Measurements from ENCODE around the gene SLC38A8.

DNA sequence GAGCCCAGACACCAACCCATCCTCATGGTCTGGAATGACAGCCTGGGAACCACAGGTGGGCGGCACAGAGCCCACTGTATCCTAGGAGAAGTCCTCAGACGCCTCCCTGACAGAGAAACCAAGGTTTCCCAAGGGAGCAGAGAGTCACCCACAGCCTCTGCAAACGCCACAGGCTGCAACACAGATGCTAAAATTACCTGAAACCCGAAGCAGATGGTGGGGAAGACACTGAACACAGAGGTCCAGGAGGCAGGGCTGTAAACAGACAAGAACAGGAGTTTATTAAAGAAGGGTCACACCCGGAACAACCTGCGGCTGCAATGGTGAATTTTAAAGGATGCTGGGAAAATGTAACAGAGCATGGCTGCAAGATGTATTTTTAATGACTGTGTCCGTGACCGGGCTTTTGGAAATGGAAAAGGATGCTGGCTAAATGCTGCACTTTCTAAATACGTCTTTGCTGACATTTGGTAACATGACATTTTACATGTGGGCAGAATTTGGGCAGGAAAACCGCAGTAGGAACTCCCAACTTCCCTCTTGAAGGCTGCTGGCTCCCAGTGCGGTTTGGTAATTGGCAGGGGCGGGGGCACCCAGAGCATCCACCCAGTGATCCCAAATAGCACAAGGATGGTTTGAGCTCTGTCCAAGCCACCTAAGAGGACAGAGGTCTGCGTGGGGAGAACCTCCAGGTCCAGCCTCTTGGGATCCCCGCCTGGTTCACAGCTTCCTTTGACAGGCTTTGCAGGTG lies 13.1 kb downstream of the SLC38A8 start:
- TF ChIP-seq, protein P1, sequence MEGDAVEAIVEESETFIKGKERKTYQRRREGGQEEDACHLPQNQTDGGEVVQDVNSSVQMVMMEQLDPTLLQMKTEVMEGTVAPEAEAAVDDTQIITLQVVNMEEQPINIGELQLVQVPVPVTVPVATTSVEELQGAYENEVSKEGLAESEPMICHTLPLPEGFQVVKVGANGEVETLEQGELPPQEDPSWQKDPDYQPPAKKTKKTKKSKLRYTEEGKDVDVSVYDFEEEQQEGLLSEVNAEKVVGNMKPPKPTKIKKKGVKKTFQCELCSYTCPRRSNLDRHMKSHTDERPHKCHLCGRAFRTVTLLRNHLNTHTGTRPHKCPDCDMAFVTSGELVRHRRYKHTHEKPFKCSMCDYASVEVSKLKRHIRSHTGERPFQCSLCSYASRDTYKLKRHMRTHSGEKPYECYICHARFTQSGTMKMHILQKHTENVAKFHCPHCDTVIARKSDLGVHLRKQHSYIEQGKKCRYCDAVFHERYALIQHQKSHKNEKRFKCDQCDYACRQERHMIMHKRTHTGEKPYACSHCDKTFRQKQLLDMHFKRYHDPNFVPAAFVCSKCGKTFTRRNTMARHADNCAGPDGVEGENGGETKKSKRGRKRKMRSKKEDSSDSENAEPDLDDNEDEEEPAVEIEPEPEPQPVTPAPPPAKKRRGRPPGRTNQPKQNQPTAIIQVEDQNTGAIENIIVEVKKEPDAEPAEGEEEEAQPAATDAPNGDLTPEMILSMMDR (IDR thresholded peaks at IDR 0.05; ENCODE audit: low read depth, low read length, missing input control), result no peak
- TF ChIP-seq TAF1 (conservative IDR thresholded peaks at IDR 0.05) (no peak), YY1 (IDR thresholded peaks at IDR 0.05) (no peak), JUND (IDR thresholded peaks at IDR 0.05) (no peak), RXRA (IDR thresholded peaks at IDR 0.05) (no peak), SP1 (IDR thresholded peaks at IDR 0.05) (no peak), FOXA1 (IDR thresholded peaks at IDR 0.05) (no peak), EGR1 (IDR thresholded peaks at IDR 0.05; ENCODE audit: low read depth in 2 of 2) (no peak), GABPA (IDR thresholded peaks at IDR 0.05 in 1 of 2, conservative IDR thresholded peaks at IDR 0.05 in 1 of 2) (no peak)
- TF ChIP-seq, protein P2, sequence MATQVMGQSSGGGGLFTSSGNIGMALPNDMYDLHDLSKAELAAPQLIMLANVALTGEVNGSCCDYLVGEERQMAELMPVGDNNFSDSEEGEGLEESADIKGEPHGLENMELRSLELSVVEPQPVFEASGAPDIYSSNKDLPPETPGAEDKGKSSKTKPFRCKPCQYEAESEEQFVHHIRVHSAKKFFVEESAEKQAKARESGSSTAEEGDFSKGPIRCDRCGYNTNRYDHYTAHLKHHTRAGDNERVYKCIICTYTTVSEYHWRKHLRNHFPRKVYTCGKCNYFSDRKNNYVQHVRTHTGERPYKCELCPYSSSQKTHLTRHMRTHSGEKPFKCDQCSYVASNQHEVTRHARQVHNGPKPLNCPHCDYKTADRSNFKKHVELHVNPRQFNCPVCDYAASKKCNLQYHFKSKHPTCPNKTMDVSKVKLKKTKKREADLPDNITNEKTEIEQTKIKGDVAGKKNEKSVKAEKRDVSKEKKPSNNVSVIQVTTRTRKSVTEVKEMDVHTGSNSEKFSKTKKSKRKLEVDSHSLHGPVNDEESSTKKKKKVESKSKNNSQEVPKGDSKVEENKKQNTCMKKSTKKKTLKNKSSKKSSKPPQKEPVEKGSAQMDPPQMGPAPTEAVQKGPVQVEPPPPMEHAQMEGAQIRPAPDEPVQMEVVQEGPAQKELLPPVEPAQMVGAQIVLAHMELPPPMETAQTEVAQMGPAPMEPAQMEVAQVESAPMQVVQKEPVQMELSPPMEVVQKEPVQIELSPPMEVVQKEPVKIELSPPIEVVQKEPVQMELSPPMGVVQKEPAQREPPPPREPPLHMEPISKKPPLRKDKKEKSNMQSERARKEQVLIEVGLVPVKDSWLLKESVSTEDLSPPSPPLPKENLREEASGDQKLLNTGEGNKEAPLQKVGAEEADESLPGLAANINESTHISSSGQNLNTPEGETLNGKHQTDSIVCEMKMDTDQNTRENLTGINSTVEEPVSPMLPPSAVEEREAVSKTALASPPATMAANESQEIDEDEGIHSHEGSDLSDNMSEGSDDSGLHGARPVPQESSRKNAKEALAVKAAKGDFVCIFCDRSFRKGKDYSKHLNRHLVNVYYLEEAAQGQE (IDR thresholded peaks at IDR 0.05), result no peak
- TF ChIP-seq, protein P3, sequence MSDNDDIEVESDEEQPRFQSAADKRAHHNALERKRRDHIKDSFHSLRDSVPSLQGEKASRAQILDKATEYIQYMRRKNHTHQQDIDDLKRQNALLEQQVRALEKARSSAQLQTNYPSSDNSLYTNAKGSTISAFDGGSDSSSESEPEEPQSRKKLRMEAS (IDR thresholded peaks at IDR 0.05), result no peak
- TF ChIP-seq, protein P4, sequence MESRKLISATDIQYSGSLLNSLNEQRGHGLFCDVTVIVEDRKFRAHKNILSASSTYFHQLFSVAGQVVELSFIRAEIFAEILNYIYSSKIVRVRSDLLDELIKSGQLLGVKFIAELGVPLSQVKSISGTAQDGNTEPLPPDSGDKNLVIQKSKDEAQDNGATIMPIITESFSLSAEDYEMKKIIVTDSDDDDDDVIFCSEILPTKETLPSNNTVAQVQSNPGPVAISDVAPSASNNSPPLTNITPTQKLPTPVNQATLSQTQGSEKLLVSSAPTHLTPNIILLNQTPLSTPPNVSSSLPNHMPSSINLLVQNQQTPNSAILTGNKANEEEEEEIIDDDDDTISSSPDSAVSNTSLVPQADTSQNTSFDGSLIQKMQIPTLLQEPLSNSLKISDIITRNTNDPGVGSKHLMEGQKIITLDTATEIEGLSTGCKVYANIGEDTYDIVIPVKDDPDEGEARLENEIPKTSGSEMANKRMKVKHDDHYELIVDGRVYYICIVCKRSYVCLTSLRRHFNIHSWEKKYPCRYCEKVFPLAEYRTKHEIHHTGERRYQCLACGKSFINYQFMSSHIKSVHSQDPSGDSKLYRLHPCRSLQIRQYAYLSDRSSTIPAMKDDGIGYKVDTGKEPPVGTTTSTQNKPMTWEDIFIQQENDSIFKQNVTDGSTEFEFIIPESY (IDR thresholded peaks at IDR 0.05), result no peak

All from liver (tissue), 3 donors.